GM12878 (cell line): Measurements from ENCODE around the gene KIF21A. TPM values are rescaled to one million over a fixed set of nuclear protein-coding genes. Genes with fewer than 3 reads are reported as not detected.

Experiments
- ATAC-seq: fragments of 200-7000 bp; cut with Tn5 transposase; 3 replicates; pipeline ENCODE4 v1.9.1; 2020; ENCODE audit warnings: mild to moderate bottlenecking, moderate library complexity
- BruUV-seq: library from RNA; stranded (reverse); fragments of 400-500 nt; replicated peaks from 2 replicates; lab custom pipeline; 2021; lab: Mats Ljungman, UMichigan
- CTCF ChIA-PET: fragments of 300-600 bp; sonication (Branson Sonifier 250); formaldehyde crosslinking; extraction: SDS; loops from one replicate; lab custom pipeline; 2021; ENCODE audit warnings: inconsistent platforms; lab: Yijun Ruan, JAX
- POLR2A ChIA-PET: fragments of 350-600 bp; formaldehyde crosslinking; extraction: SDS; loops from one replicate; lab custom pipeline; 2021; ENCODE audit warnings: inconsistent platforms; lab: Charles Lee
- RAD21 ChIA-PET: fragments of 300-600 bp; sonication (Branson Sonifier 250); formaldehyde crosslinking; loops from one replicate; lab custom pipeline; 2023; ENCODE audit warnings: antibody characterized with exemption; ENCODE audit not compliant: unreplicated experiment; lab: Charles Lee
- SMC1A ChIA-PET: fragments of 300-600 bp; sonication (Branson Sonifier 250); formaldehyde crosslinking; loops from one replicate; lab custom pipeline; 2023; ENCODE audit not compliant: unreplicated experiment, uncharacterized antibody; lab: Charles Lee
- DNase-seq: peaks from one replicate; pipeline ENCODE4 v3.0.0-alpha.2; 2011; ENCODE audit warnings: low read depth, low spot score
- FAIRE-seq: peaks from 3 replicates; lab custom pipeline; 2011; peaks lifted over from hg19 to GRCh38; lab: Jason Lieb, UNC
- H2AFZ ChIP-seq: 2 replicates; pipeline ENCODE4 v1.6.0; 2011; ENCODE audit warnings: low read depth, low read length, control low read depth; ENCODE audit not compliant: control insufficient read depth
- H3K27ac ChIP-seq: 2 replicates; pipeline ENCODE4 v1.5.1; 2011; ENCODE audit warnings: control low read depth; ENCODE audit not compliant: control insufficient read depth, insufficient read depth
- H3K27me3 ChIP-seq, 2 experiments: replicated peaks in 1 of 2; 2 replicates each; pipeline versions ENCODE4 v1.6.0 to v1.6.1; 2011; ENCODE audit warnings: low read length in 1 of 2; ENCODE audit not compliant: control insufficient read depth in 2 of 2, insufficient read depth in 2 of 2
- H3K36me3 ChIP-seq, 2 experiments: 2 replicates each; pipeline ENCODE4 v1.5.1; 2011; ENCODE audit warnings: low read length in 1 of 2; ENCODE audit not compliant: control insufficient read depth in 2 of 2, insufficient read depth in 2 of 2
- H3K4me1 ChIP-seq: 2 replicates; pipeline ENCODE4 v1.6.1; 2011; ENCODE audit warnings: mild to moderate bottlenecking, low read length, moderate library complexity, mixed read lengths; ENCODE audit not compliant: control insufficient read depth, insufficient read depth
- H3K4me2 ChIP-seq: 2 replicates; pipeline ENCODE4 v1.6.0; 2011; ENCODE audit warnings: control low read depth; ENCODE audit not compliant: control insufficient read depth, insufficient read depth
- H3K4me3 ChIP-seq: fragments of 200-600 bp; sonication (generic); 2 replicates; pipeline ENCODE4 v1.5.1; 2016
- H3K79me2 ChIP-seq: 2 replicates; pipeline ENCODE4 v1.6.0; 2011; ENCODE audit warnings: low read length; ENCODE audit not compliant: control insufficient read depth, insufficient read depth
- H3K9ac ChIP-seq: 2 replicates; pipeline ENCODE4 v1.8.0; 2011; ENCODE audit warnings: low read length, control low read depth, mixed read lengths; ENCODE audit not compliant: control insufficient read depth, insufficient read depth
- H3K9me3 ChIP-seq: replicated peaks from 3 replicates; pipeline ENCODE4 v1.5.1; 2011; ENCODE audit warnings: mild to moderate bottlenecking, low read length; ENCODE audit not compliant: control insufficient read depth, insufficient read depth
- H4K20me1 ChIP-seq: 2 replicates; pipeline ENCODE4 v1.6.0; 2011; ENCODE audit not compliant: control insufficient read depth, insufficient read depth
- DPF2 ChIP-seq: fragments of 450-650 bp; IDR thresholded peaks from 2 replicates; pipeline ENCODE4 v1.6.1; 2017; ENCODE audit warnings: mild to moderate bottlenecking
- IRF5 ChIP-seq: fragments of 450-650 bp; IDR thresholded peaks from 2 replicates; pipeline ENCODE4 v1.6.1; 2017; ENCODE audit warnings: borderline replicate concordance
- LARP7 ChIP-seq: fragments of 450-650 bp; IDR thresholded peaks from 2 replicates; pipeline ENCODE4 v1.6.1; 2017; ENCODE audit warnings: mild to moderate bottlenecking
- MEF2A ChIP-seq: IDR thresholded peaks from 2 replicates; pipeline ENCODE4 v1.6.1; 2011; ENCODE audit warnings: low read depth, mild to moderate bottlenecking, low read length, moderate library complexity; ENCODE audit not compliant: insufficient read depth
- MTA3 ChIP-seq: IDR thresholded peaks from 2 replicates; pipeline ENCODE4 v1.6.1; 2012; ENCODE audit warnings: low read length, inconsistent platforms, borderline replicate concordance
- NR2C2 ChIP-seq: IDR thresholded peaks from 2 replicates; pipeline ENCODE4 v1.6.1; 2011; ENCODE audit warnings: borderline replicate concordance, low read depth; ENCODE audit not compliant: control insufficient read depth, insufficient read length
- SP1 ChIP-seq: IDR thresholded peaks from one replicate; pipeline ENCODE4 v1.6.1; 2011; ENCODE audit warnings: low read depth, low read length
- STAT3 ChIP-seq: IDR thresholded peaks from 2 replicates; pipeline ENCODE4 v1.6.1; 2011; ENCODE audit warnings: low read depth, low read length, improper control_type of control experiment
- TCF3 ChIP-seq: IDR thresholded peaks from 2 replicates; pipeline ENCODE4 v1.6.1; 2012; ENCODE audit warnings: low read depth, mild to moderate bottlenecking, low read length, borderline replicate concordance; ENCODE audit not compliant: insufficient read depth
- WGBS: methylation state at CpG from one replicate; pipeline ENCODE4 v1.1.6; 2016; ENCODE audit warnings: low lambda C conversion rate; ENCODE audit not compliant: insufficient replicate concordance, insufficient coverage; ENCODE audit errors: missing lambda C conversion rate; 5-methylcytosine and 5-hydroxymethylcytosine counted together
- in situ Hi-C: fragments of 300-500 bp; cut with MboI; formaldehyde crosslinking; loops from 9 replicates; pipeline ENCODE4 v1.14.3; 2018; ENCODE audit warnings: mixed read lengths
- intact Hi-C: fragments of 100-400 bp; cut with micrococcal nuclease; formaldehyde crosslinking; loops from one replicate; pipeline ENCODE4 v1.14.2; 2022; ENCODE audit not compliant: unreplicated experiment
- polyA plus RNA-seq, 11 experiments: library from polyadenylated mRNA; depleted of rRNA in 4 of 11; unstranded in 6 of 11; stranded (reverse) in 5 of 11; fragments of >200 nt; fragmentation: Nextera tagmentation in 4 of 11; fragmentation: Illumina TruSeq in 1 of 11; extraction: Ambion mirVana in 4 of 11; extraction: Trizol in 1 of 11; gene quantifications; 1 replicate in 1 of 11; 2 replicates in 10 of 11; pipeline versions ENCODE4 v1.2.1 to v1.2.3, GENCODE V29; 2011 to 2016; ENCODE audit warnings: inconsistent platforms in 2 of 11, missing spikeins in 2 of 11, low read depth in 1 of 11
- total RNA-seq, 4 experiments: library from RNA; depleted of rRNA in 3 of 4; stranded (reverse); fragments of >200 nt in 3 of 4; fragmentation: Illumina TruSeq in 1 of 4; extraction: Trizol in 1 of 4; gene quantifications; 2 replicates each; pipeline versions ENCODE4 v1.2.1 to v1.2.3, GENCODE V29; 2013 to 2021
- TF ChIP-seq, protein P1 (sequence below): IDR thresholded peaks from 2 replicates; pipeline ENCODE4 v1.6.1; 2012; ENCODE audit warnings: mild to moderate bottlenecking, low read depth, low read length

The KIF21A gene
- total and polyA plus RNA-seq, 10 of the 15 experiments (the other 5 are each of a cell fraction or from before 2014, with no cell fraction given): 21.3 to 42.1 (median 24.5) TPM

DNA sequence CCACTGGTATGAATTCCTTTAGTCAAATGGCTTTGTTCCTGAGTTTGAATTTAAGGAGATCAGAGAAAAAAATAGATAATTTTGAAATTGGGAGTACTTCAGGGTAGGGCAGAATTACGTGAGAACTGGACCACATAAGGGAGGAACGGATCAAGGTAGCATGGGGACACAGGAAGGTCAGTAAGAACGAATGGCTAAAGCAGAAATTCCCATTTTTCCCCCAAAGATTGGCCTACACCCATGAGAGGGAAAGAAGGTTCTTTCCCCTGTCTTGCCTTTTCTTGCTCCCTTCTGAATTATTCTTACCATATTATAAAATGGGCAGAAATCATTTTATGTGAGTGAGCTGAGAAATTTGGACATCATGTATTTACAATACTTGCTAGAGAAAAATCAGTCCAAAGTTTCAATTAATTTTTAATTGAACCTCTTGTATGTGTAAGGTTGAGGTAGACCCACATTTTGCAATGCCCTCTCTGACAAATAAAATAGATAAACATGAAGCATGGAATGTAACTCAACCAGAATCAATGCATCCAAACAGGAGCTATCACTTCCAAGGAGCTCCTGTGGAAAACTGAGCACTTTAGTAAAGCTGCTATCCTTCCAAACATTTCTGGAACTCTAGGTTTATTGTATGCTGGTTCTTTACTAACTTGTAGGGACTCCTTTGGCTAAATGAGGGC is 93.8 kb downstream of the KIF21A start:
- BruUV-seq: no TSS peak
- H3K79me2 ChIP-seq: no peaks in the 10 kb centered on the region
- 0 out of 2 replicates have a peak, but pooled peaks cover 3% of the 10 kb centered on the region for H3K4me1 ChIP-seq
- ChIA-PET POLR2A (interaction anchor here (2.1 kb wide), 1 partner anchor 23 kb away, joined by 5 read pairs; no protein-coding TSS in a partner anchor), SMC1A (interaction anchor here (0.9 to 1.9 kb wide), 5 partner anchors 11 to 225 kb away, joined by 3 to 8 read pairs (median 5); no protein-coding TSS in a partner anchor)
- H2AFZ ChIP-seq: no peak overlapping the region
- no peak for FAIRE-seq
- no peaks in the 10 kb centered on the region for H3K9me3 ChIP-seq
- H3K27me3 ChIP-seq: no peaks in the 10 kb centered on the region
- DNase-seq: no peak
- TF ChIP-seq DPF2 (no peak), NR2C2 (no peak), MEF2A (no peak), LARP7 (no peak), TCF3 (no peak), MTA3 (no peak), SP1 (no peak), IRF5 (no peak), STAT3 (no peak)
- TF ChIP-seq, protein P1, sequence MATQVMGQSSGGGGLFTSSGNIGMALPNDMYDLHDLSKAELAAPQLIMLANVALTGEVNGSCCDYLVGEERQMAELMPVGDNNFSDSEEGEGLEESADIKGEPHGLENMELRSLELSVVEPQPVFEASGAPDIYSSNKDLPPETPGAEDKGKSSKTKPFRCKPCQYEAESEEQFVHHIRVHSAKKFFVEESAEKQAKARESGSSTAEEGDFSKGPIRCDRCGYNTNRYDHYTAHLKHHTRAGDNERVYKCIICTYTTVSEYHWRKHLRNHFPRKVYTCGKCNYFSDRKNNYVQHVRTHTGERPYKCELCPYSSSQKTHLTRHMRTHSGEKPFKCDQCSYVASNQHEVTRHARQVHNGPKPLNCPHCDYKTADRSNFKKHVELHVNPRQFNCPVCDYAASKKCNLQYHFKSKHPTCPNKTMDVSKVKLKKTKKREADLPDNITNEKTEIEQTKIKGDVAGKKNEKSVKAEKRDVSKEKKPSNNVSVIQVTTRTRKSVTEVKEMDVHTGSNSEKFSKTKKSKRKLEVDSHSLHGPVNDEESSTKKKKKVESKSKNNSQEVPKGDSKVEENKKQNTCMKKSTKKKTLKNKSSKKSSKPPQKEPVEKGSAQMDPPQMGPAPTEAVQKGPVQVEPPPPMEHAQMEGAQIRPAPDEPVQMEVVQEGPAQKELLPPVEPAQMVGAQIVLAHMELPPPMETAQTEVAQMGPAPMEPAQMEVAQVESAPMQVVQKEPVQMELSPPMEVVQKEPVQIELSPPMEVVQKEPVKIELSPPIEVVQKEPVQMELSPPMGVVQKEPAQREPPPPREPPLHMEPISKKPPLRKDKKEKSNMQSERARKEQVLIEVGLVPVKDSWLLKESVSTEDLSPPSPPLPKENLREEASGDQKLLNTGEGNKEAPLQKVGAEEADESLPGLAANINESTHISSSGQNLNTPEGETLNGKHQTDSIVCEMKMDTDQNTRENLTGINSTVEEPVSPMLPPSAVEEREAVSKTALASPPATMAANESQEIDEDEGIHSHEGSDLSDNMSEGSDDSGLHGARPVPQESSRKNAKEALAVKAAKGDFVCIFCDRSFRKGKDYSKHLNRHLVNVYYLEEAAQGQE: no peak
- TF ChIP-seq, all 136 proteins: peak for 0
- H3K36me3 ChIP-seq: no peaks in the 10 kb centered on the region; a peak in 1 of 4 replicates
- no peak overlapping the region for H3K27ac ChIP-seq
- ChIA-PET CTCF (interaction anchor here (1.3 to 1.8 kb wide), 5 partner anchors 8 to 19 kb away, joined by 3 to 6 read pairs (median 3); no protein-coding TSS in a partner anchor), RAD21 (interaction anchor here (0.7 to 1.8 kb wide), 3 partner anchors 24 to 107 kb away, joined by 3 to 5 read pairs (median 3); no protein-coding TSS in a partner anchor)
- no peak overlapping the region for H3K4me3 ChIP-seq
- no peaks in the 10 kb centered on the region for H4K20me1 ChIP-seq
- no peak for ATAC-seq
- intact Hi-C loops (no loop called here), in situ Hi-C loops (loop anchor here (25.0 kb wide), 1 partner anchor 88 kb away; the partner anchor contains the start of gene KIF21A)
- H3K4me2 ChIP-seq: no peak overlapping the region
- no peak overlapping the region for H3K9ac ChIP-seq
- 77% methylated on average over 3 of the region's 3 CpGs for WGBS
